Smooth muscle cell of the coronary artery (primary cell): ENCODE results near the gene RHBDL2. TPM values are rescaled to one million over a fixed set of nuclear protein-coding genes. Genes with fewer than 3 reads are reported as not detected.

Experiments used
- total RNA-seq: library from RNA; depleted of rRNA; stranded (reverse); fragments of >200 nt; gene quantifications from 2 replicates; pipeline ENCODE4 v1.2.3, GENCODE V29; 2014; ENCODE audit warnings: low replicate concordance

RHBDL2 gene, protein sequence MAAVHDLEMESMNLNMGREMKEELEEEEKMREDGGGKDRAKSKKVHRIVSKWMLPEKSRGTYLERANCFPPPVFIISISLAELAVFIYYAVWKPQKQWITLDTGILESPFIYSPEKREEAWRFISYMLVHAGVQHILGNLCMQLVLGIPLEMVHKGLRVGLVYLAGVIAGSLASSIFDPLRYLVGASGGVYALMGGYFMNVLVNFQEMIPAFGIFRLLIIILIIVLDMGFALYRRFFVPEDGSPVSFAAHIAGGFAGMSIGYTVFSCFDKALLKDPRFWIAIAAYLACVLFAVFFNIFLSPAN
- total RNA-seq, result 0.59 and 0.60 TPM in 2 replicates

DNA sequence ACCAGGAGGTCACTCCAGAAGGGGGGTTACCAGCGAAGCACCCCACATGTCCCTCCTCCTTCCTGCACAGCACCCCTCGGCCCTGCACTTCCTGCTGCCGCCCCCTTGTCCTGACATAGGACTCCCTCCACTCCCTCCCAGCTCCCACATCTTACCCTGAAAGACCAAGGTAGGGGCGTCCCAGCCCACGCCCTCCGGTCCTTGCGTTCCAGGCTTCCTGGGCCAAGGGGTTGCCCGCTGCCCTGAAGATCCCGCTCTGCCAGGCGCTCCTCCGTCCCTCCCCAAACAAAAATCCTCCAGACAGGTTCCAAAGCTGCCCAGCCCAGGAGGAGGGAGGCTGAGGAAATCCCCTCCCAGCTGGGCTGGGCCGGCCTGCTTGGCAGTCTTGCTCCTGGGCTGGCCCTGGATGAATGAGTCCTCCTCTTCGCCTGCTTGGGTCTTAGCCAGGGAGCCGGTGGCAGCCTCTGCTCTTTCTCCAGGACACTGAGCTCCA is at the start of gene RHBDL2:
TSS of gene RHBDL2 (minus strand) at position 304 of the 493 bp plus-strand sequence. CDS start 22,618 bp downstream, outside the sequence.

DNA sequence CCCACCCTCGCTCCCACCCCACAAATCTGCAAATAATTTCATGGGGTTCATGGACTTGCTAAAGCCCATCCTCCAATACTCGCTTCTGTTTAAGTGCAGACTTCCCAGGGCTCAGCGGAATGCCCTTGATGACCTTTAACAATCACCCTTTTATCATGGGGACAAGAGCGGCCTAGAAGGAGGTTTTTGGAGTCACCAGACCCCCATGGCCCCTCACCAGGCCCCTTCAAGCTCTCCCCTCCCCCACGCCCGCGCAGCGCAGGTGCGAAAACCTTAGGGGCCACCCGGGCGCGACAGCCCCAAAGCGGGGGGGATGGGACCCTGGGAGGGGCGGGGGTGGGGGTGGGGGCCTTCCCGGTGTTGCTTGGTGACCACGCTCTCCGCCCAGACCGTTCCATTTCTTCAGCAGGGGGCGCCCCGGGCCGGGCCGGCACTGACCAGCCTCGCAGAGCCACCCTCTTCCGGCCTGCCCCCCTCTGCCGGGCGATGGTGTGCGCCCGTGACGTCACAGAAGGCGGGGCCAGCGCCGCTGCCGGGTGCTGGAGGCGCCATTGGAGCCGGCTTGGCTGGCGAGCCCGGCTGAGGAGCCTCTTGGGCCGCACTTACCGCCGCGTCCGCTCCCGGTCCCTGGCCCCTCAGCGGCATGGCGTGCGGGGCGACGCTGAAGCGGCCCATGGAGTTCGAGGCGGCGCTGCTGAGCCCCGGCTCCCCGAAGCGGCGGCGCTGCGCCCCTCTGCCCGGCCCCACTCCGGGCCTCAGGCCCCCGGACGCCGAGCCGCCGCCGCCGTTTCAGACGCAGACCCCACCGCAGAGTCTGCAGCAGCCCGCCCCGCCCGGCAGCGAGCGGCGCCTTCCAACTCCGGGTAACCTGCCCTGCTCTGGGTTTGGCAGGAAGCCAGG is 49.4 kb upstream of the RHBDL2 start, which contains the start of gene AKIRIN1:
TSS of gene AKIRIN1 (plus strand) at position 539 of the 900 bp plus-strand sequence. CDS start at position 644, 105 bp downstream.

DNA sequence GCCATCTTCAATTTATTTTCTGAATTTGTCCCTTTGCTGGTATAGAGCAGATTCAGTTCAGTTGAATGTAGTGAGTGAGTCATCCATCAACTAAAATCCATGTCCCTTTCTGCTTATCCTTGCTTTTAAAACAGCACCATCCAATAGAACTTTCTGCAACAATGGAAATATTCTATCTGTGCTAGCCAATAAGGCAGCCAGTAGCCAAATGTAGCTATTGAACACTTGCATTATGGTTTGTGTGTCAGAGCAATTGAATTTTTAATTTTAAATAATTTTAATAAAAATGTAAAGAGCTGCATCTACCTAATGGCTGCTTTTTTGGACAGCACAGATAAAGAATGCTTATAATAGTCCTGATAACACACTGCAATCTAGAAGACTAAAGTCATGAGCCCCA is 60.1 kb downstream of the RHBDL2 start, which contains the start of gene GJA9:
TSS of gene GJA9 (minus strand) at position 101 of the 400 bp plus-strand sequence. CDS start 5,489 bp downstream, outside the sequence.

DNA sequence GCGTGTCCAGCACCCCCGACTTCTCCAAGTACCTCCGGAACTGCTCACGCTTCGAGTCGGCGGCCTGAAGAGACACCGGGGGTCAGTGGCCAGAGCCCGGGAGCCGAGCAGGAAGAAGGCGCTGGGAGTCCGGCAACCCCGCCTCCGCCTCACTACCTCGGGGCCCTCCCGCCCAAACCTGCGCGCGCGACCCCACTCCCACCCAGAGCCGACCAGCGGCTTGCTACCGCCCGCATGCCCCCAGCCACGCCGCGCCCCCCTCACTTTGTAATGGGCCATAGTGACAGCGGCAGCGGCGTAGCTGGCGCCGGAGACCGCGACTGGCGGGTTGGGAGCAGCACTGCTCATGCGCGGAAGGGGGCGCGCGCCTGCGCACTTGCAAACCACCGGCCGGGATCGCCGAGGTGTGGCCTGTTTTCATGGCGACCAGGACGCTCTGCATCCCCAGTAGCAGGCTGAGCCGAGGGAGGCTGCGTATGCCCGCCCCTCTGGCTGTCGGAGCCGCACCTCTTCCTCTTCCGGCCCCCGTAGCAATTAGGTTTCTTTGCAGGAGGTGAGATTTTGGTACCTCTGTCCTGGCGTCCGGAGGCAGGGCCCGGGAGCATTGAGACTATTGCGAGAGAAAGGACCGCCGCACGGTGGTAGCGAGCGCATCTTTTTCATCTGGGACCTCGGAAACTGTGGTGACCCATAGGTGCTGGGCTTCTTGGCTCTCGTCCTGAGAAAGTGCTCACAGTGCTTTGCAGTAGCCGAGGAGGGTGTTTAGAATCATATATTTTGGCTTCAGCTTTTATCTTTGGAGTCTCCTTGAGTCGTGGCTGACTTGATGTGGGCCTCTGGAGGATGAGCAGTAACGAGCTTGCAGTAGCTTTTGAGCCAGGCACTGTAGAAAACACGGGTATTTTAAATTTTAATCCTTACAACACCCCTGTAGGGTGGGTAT is 68.3 kb downstream of the RHBDL2 start, which contains the start of gene MYCBP:
TSS of gene MYCBP (minus strand) at position 322 of the 943 bp plus-strand sequence. CDS start at position 279, 43 bp downstream.

DNA sequence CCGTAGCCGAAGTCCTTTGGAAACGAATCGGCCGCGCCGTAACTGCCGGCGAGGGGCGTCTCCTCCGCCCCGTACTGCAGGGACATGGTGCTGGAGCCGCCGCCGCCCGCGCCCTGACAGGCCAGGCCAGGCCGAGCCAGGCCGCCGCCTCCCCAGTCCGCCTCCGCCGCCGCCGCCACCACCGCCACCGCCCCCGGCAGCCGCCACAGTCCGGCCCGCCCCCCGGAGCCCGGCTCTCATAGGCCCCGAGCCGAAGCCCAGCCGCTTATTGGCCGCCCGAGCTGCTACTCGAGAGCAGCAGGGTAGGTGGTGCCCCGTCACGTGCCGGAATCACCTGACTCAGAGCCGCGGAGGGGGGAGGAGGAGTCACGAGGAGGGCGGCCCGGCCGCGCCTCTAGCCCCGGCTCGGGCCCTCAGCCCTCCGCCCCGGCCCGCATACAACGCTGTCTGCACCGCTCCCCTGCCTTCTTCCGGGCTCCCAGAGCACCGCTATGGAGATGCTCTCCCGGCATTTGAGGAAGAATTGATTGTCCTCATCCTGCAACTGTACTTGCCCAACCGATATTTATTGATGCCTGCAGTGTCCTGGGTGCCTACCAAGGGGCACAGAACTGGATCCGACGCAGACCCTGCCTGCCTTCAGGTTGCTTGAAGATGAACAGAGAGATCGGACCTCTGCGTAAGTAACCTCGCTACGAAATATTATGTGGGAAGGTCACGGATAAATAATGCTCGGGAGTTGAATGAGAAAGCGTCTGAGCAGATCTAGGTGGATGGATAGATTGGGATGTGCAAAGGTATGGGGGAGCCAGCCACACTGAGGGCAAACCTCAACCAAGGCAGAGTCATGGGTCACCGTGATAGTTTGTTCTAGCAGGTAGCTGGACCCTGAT is 81.8 kb downstream of the RHBDL2 start, which contains the start of gene RRAGC:
TSS of gene RRAGC (minus strand) at position 212 of the 893 bp plus-strand sequence. CDS start at position 86, 126 bp downstream.

Other genes starting within 250 kb of the RHBDL2 start
- gene RRAGC, start 82.1 kb downstream of the RHBDL2 start, total RNA-seq, result 14.6 and 17.0 TPM in 2 replicates
- 2.0 and 6.3 TPM in 2 replicates for gene MYCBP, start 68.5 kb downstream of the RHBDL2 start, total RNA-seq
- 0.12 TPM in 1 of 2 replicates, not detected in the other for gene GJA9, start 60.2 kb downstream of the RHBDL2 start, total RNA-seq
- gene AKIRIN1, start 49.4 kb upstream of the RHBDL2 start, total RNA-seq, result 16.1 and 29.7 TPM in 2 replicates
- gene NDUFS5, start 84.5 kb upstream of the RHBDL2 start, total RNA-seq, result 777 and 1,203 TPM in 2 replicates